HCT116 (cell line): ENCODE results near the gene ERMN.

Source experiments
- CBX3 ChIP-seq: IDR thresholded peaks from 2 replicates; pipeline ENCODE4 v1.6.1; 2012; ENCODE audit warnings: low read depth
- CEBPB ChIP-seq: IDR thresholded peaks from 2 replicates; pipeline ENCODE4 v1.6.1; 2012; ENCODE audit warnings: low read depth
- EZH2 ChIP-seq: fragments of 200-600 bp; sonication (generic); IDR thresholded peaks from 2 replicates; pipeline ENCODE4 v1.6.1; 2017; ENCODE audit warnings: antibody characterized with exemption, mixed run types
- FOSL1 ChIP-seq: IDR thresholded peaks from 2 replicates; pipeline ENCODE4 v1.6.1; 2012; ENCODE audit warnings: low read depth
- POLR2A ChIP-seq: IDR thresholded peaks from 2 replicates; pipeline ENCODE4 v1.7.0; 2011; ENCODE audit warnings: borderline replicate concordance; ENCODE audit not compliant: insufficient read depth, insufficient read length; ENCODE audit errors: extremely low read depth
- RAD21 ChIP-seq: IDR thresholded peaks from 2 replicates; pipeline ENCODE4 v1.6.1; 2012; ENCODE audit warnings: low read depth, mild to moderate bottlenecking
- SP1 ChIP-seq: IDR thresholded peaks from 2 replicates; pipeline ENCODE4 v1.6.1; 2012; ENCODE audit warnings: low read depth
- SRF ChIP-seq: IDR thresholded peaks from 2 replicates; pipeline ENCODE4 v1.6.1; 2012; ENCODE audit warnings: low read depth
- YY1 ChIP-seq: IDR thresholded peaks from 2 replicates; pipeline ENCODE4 v1.6.1; 2011; ENCODE audit warnings: low read length, low read depth, moderate library complexity, mild to moderate bottlenecking; ENCODE audit not compliant: insufficient replicate concordance; ENCODE audit errors: extremely low read depth
- ZNF274 ChIP-seq: fragments of 200-500 bp; sonication (Bioruptor generic); IDR thresholded peaks from 2 replicates; pipeline ENCODE4 v1.6.1; 2014; ENCODE audit warnings: mild to moderate bottlenecking, low read depth, low read length, inconsistent platforms
- TF ChIP-seq, protein P1 (sequence below), 3 experiments: fragments of 200-600 bp in 1 of 3; sonication (generic) in 1 of 3; IDR thresholded peaks in 2 of 3; conservative IDR thresholded peaks in 1 of 3; 2 replicates each; pipeline ENCODE4 v1.5.1; 2012 to 2017; ENCODE audit warnings: low read depth in 2 of 3, low read length in 2 of 3, antibody characterized with exemption in 1 of 3, borderline replicate concordance in 1 of 3, control low read depth in 1 of 3, mild to moderate bottlenecking in 1 of 3, mixed read lengths in 1 of 3, mixed run types in 1 of 3, moderate library complexity in 1 of 3; ENCODE audit not compliant: insufficient read depth in 1 of 3
- TF ChIP-seq, protein P2 (sequence below): IDR thresholded peaks from 2 replicates; pipeline ENCODE4 v1.6.1; 2012; ENCODE audit warnings: low read depth
- TF ChIP-seq, protein P3 (sequence below): IDR thresholded peaks from 2 replicates; pipeline ENCODE4 v1.6.1; 2012

DNA sequence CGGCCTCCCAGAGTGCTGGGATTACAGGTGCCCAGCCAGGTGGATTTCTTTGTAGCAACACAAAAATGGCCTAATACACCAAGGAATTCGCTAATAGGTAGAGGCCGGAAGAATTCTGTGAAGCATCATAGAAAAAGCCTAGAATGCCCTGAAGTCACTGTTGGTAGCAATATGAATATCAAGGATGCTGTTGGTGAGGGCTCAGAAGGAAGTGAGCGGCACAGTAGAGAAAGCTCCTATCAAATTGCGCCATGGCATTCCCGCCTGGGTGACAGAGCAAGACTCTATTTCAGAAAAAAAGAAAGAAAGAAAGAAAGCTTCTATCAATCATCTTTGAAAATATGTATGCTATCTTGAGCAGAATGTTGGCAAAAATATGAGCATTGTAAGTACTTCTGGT is 44.3 kb downstream of the ERMN start:
- TF ChIP-seq CEBPB (no peak), CBX3 (no peak), POLR2A (no peak), SP1 (no peak), SRF (no peak), YY1 (no peak), ZNF274 (no peak), RAD21 (no peak), EZH2 (no peak), FOSL1 (no peak)
- TF ChIP-seq, protein P1, sequence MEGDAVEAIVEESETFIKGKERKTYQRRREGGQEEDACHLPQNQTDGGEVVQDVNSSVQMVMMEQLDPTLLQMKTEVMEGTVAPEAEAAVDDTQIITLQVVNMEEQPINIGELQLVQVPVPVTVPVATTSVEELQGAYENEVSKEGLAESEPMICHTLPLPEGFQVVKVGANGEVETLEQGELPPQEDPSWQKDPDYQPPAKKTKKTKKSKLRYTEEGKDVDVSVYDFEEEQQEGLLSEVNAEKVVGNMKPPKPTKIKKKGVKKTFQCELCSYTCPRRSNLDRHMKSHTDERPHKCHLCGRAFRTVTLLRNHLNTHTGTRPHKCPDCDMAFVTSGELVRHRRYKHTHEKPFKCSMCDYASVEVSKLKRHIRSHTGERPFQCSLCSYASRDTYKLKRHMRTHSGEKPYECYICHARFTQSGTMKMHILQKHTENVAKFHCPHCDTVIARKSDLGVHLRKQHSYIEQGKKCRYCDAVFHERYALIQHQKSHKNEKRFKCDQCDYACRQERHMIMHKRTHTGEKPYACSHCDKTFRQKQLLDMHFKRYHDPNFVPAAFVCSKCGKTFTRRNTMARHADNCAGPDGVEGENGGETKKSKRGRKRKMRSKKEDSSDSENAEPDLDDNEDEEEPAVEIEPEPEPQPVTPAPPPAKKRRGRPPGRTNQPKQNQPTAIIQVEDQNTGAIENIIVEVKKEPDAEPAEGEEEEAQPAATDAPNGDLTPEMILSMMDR (IDR thresholded peaks at IDR 0.05 in 2 of 3, conservative IDR thresholded peaks at IDR 0.05 in 1 of 3; ENCODE audit: borderline replicate concordance in 1 of 3, insufficient read depth in 1 of 3, low read depth in 2 of 3, low read length in 2 of 3), result no peak
- TF ChIP-seq, protein P2, sequence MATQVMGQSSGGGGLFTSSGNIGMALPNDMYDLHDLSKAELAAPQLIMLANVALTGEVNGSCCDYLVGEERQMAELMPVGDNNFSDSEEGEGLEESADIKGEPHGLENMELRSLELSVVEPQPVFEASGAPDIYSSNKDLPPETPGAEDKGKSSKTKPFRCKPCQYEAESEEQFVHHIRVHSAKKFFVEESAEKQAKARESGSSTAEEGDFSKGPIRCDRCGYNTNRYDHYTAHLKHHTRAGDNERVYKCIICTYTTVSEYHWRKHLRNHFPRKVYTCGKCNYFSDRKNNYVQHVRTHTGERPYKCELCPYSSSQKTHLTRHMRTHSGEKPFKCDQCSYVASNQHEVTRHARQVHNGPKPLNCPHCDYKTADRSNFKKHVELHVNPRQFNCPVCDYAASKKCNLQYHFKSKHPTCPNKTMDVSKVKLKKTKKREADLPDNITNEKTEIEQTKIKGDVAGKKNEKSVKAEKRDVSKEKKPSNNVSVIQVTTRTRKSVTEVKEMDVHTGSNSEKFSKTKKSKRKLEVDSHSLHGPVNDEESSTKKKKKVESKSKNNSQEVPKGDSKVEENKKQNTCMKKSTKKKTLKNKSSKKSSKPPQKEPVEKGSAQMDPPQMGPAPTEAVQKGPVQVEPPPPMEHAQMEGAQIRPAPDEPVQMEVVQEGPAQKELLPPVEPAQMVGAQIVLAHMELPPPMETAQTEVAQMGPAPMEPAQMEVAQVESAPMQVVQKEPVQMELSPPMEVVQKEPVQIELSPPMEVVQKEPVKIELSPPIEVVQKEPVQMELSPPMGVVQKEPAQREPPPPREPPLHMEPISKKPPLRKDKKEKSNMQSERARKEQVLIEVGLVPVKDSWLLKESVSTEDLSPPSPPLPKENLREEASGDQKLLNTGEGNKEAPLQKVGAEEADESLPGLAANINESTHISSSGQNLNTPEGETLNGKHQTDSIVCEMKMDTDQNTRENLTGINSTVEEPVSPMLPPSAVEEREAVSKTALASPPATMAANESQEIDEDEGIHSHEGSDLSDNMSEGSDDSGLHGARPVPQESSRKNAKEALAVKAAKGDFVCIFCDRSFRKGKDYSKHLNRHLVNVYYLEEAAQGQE, result no peak
- TF ChIP-seq, protein P3, sequence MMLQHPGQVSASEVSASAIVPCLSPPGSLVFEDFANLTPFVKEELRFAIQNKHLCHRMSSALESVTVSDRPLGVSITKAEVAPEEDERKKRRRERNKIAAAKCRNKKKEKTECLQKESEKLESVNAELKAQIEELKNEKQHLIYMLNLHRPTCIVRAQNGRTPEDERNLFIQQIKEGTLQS, result no peak
